Retinal pigment epithelial cell (primary cell): ENCODE data around the gene TMEM54.

Experiments used
- DNase-seq: peaks from one replicate; pipeline ENCODE4 v3.0.0-alpha.2; 2010; ENCODE audit warnings: low read depth
- H3K4me3 ChIP-seq: 2 replicates; pipeline ENCODE4 v1.5.1; 2011; ENCODE audit warnings: mild to moderate bottlenecking, low read length, control low read depth, moderate library complexity
- TF ChIP-seq, protein P1 (sequence below): conservative IDR thresholded peaks from 2 replicates; pipeline ENCODE4 v1.5.1; 2011; ENCODE audit warnings: low read depth, low read length, control low read depth, inconsistent platforms

The TMEM54 gene

DNA sequence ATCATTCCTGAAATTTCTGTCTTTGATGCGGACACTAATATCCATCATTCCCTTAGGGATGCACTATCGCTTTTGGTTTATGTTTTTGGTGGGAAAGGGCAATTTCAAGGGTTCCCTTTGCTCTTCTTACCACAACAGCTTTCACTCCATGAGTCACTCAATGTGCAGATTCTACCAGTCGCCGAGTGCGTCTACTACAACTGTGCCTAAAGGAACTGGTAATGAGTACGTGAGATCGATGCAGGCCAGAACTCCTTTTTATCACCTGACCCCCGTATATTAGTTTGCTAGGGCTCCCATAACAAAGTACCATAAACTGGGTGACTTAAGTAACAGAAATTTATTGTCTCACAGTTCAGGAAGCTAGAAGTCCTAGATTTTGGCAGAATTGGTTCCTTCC, 27.5 kb upstream of the TMEM54 start:
- DNase-seq, result no peak
- TF ChIP-seq, protein P1, sequence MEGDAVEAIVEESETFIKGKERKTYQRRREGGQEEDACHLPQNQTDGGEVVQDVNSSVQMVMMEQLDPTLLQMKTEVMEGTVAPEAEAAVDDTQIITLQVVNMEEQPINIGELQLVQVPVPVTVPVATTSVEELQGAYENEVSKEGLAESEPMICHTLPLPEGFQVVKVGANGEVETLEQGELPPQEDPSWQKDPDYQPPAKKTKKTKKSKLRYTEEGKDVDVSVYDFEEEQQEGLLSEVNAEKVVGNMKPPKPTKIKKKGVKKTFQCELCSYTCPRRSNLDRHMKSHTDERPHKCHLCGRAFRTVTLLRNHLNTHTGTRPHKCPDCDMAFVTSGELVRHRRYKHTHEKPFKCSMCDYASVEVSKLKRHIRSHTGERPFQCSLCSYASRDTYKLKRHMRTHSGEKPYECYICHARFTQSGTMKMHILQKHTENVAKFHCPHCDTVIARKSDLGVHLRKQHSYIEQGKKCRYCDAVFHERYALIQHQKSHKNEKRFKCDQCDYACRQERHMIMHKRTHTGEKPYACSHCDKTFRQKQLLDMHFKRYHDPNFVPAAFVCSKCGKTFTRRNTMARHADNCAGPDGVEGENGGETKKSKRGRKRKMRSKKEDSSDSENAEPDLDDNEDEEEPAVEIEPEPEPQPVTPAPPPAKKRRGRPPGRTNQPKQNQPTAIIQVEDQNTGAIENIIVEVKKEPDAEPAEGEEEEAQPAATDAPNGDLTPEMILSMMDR, result no peak
- no peak overlapping the region for H3K4me3 ChIP-seq

DNA sequence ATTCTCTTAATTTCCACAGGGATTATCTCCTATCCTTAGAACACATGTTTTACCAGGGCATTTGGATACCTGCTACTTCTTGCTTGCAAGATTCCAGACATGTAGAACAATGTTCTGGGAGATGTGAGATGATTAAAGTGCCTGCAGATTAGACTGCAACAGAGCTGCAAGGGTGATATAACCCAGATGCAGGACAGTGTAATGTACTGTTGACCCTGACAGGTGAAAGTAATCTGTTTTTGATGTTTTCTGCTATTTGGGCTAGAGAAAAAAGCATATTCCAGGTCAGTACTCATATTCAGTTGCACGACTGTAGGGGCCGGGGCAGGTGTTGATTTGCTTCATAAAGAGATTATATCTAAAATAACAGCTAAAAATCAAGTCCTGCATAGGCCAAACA, 27.1 kb upstream of the TMEM54 start:
- TF ChIP-seq, protein P1, result no peak
- no peak for DNase-seq
- no peak overlapping the region for H3K4me3 ChIP-seq

DNA sequence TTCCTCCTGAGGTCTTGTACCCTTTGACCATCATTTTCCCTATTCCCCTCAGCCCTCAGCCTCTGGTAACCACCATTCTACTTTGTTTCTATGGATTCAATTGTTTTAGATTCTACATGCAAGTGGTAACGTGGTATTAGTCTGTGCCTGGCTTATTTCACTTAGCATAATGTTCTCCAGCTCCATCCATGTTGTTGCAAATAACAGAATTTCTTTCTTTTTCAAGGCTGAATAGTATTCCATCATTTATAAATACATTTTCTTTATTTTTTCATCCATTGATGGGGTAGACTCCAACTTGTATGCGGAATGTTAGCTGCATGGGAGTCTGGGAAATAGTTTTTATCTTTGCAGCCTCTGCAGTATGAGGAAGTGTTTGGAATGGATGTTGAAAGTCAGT, 26.3 kb upstream of the TMEM54 start:
- DNase-seq, result no peak
- TF ChIP-seq, protein P1, result no peak
- H3K4me3 ChIP-seq, result no peak overlapping the region

DNA sequence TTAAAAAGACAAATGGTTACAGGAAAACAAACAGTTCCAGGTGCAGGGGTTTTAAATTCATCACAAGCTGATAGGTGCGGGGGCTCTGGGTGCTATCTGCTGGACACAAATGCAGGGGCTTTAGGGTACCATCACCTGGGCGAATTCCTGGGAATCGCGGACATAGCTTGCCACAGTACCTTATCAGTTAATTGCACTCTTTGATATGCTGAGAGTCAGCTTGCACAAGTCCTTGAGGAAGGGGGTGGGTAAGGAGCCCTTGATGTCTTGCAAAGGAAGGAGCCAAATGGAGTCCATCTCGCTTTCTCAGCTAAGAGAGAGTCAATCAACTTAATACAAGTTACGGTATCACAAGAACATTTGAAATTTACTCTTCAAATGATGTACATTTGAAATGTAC, 25.4 kb upstream of the TMEM54 start:
- no peak overlapping the region for H3K4me3 ChIP-seq
- no peak for DNase-seq
- TF ChIP-seq, protein P1, result no peak

DNA sequence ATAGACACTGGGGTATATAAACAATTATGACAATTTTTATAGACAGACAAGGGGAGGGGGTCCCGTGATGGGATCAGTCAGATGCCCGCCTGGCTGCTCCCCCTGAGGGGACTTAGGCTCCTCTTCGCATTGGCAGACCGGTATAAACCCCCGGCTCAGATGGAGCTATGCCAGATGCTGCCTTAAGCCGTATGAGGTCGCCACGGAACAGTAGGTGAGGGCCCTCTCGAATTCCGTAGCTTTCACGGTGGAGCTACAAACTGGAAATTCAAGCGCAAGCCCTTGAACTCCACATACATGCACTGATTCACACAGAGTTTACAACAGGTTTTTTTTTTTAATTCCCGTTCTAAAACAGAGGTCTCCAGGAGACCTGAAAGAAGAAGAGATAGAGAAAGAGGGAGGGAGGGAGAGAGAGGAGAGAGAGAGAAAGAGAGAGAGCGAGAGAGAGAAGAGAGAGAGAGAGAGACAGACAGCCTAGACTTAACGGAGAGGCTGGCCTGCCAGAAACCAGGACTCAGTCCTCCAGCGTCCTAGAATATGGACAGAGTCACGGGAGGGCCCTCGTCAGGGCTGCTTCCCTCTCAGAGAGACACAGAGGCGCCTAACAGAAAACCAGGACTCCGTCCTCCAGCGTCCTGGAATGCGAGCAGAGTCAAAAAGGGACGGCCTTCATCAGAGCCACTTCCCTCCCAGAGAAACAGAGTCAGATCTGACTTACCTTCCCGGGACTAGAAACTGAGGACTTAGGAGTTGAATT, 24.4 kb upstream of the TMEM54 start:
- no peak for DNase-seq
- TF ChIP-seq, protein P1, result peak; percentile 15
- no peak overlapping the region for H3K4me3 ChIP-seq

DNA sequence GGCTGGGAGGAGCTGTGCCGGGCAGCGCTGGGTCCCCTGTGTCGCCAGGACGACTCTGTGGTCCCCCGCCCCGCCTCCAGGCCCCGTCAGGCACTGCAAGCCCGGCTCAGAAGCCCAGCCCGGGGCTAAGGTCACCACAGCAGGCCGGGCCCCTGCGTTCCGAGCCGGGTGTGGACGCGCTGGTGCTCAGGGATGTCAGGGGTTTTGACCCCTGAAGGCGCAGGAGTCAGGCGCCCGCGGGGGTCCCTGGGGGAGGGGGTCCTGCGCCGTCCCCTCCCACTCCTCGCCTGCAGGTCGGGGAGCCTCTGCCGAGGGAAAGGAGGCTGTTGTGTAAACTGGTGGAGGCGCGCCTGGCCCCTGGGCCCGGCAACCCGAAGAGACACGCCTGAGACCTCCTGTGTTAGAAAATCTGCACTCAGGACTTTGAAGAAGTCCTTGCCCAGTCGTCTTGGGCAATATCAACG, 23.7 kb upstream of the TMEM54 start:
- DNase-seq, result no peak
- TF ChIP-seq, protein P1, result no peak
- no peak overlapping the region for H3K4me3 ChIP-seq

DNA sequence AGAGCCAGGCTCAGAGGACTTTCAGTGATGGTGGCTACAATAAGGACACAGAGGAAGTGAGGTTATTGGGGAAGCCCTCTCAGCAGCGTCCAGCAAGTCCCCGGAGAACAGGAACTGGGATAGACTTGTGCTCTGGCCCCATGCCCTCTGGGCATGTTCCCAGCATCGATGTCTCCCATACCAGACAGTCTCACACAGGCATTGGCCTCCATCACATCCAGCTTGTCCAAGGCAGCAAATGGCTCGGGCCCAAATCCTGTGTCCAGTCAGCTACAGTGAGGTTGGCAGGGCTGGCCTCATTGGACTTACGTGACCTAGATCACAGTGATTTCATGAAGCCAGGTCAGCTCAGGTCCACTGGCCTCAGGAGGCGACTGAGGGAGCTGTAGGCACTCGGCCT, 19.6 kb upstream of the TMEM54 start:
- TF ChIP-seq, protein P1, result no peak
- no peak for DNase-seq
- H3K4me3 ChIP-seq, result no peak overlapping the region
